DOHH2 (cell line): ENCODE results near the gene CKB.

Source experiments
- H3F3A ChIP-seq: fragments of 200-600 bp; sonication (generic), shearing (Covaris generic); 2 replicates; pipeline ENCODE4 v1.6.0; 2016; ENCODE audit warnings: antibody characterized with exemption, mild to moderate bottlenecking; ENCODE audit not compliant: control insufficient read depth, insufficient read depth
- H3K27ac ChIP-seq: fragments of 200-600 bp; sonication (generic); 2 replicates; pipeline ENCODE4 v1.5.1; 2014; ENCODE audit warnings: low read depth, mild to moderate bottlenecking, low read length, moderate library complexity
- H3K27me3 ChIP-seq: fragments of 200-600 bp; sonication (generic); 2 replicates; pipeline ENCODE4 v1.6.1; 2014; ENCODE audit warnings: mild to moderate bottlenecking, low read length, mixed read lengths; ENCODE audit not compliant: control insufficient read depth
- H3K36me3 ChIP-seq: fragments of 200-600 bp; sonication (generic); 2 replicates; pipeline ENCODE4 v1.6.1; 2014; ENCODE audit warnings: mild to moderate bottlenecking, low read length, moderate library complexity, mixed read lengths; ENCODE audit not compliant: control insufficient read depth
- H3K4me1 ChIP-seq: fragments of 200-600 bp; sonication (generic); 2 replicates; pipeline ENCODE4 v1.6.1; 2014; ENCODE audit warnings: mild to moderate bottlenecking, low read length, mixed read lengths; ENCODE audit not compliant: control insufficient read depth
- H3K4me2 ChIP-seq: fragments of 200-600 bp; sonication (generic); 2 replicates; pipeline ENCODE4 v1.6.0; 2014; ENCODE audit warnings: mild to moderate bottlenecking, low read length, moderate library complexity
- H3K4me3 ChIP-seq: fragments of 200-600 bp; sonication (generic); 2 replicates; pipeline ENCODE4 v1.5.1; 2014; ENCODE audit warnings: mild to moderate bottlenecking, low read length, mixed read lengths
- H3K79me2 ChIP-seq: fragments of 200-600 bp; sonication (generic); 2 replicates; pipeline ENCODE4 v1.6.1; 2014; ENCODE audit warnings: mild to moderate bottlenecking, low read length, mixed read lengths; ENCODE audit not compliant: control insufficient read depth
- H3K9me2 ChIP-seq: fragments of 200-600 bp; sonication (generic); replicated peaks from 2 replicates; pipeline ENCODE4 v1.6.1; 2014; ENCODE audit warnings: mild to moderate bottlenecking, low read length, mixed read lengths; ENCODE audit not compliant: control insufficient read depth
- H3K9me3 ChIP-seq: fragments of 200-600 bp; sonication (generic); 2 replicates; pipeline ENCODE4 v1.6.1; 2014; ENCODE audit warnings: antibody characterized with exemption, low read length, mixed read lengths; ENCODE audit not compliant: control insufficient read depth, insufficient read depth
- H4K20me1 ChIP-seq: fragments of 200-600 bp; sonication (generic); 2 replicates; pipeline ENCODE4 v1.6.0; 2014; ENCODE audit warnings: low read depth, mild to moderate bottlenecking, antibody characterized with exemption, low read length, moderate library complexity; ENCODE audit not compliant: control insufficient read depth, insufficient read depth
- EZH2phosphoT487 ChIP-seq: fragments of 200-600 bp; sonication (generic); IDR thresholded peaks from 2 replicates; pipeline ENCODE4 v1.6.1; 2017; ENCODE audit warnings: borderline replicate concordance, mild to moderate bottlenecking, antibody characterized with exemption, low read length, moderate library complexity, mixed read lengths
- TF ChIP-seq, protein P1 (sequence below): fragments of 200-600 bp; sonication (generic); IDR thresholded peaks from one replicate; pipeline ENCODE4 v1.5.1; 2014; ENCODE audit warnings: antibody characterized with exemption, mild to moderate bottlenecking, low read depth, low read length; ENCODE audit not compliant: poor library complexity, severe bottlenecking

The CKB gene

DNA sequence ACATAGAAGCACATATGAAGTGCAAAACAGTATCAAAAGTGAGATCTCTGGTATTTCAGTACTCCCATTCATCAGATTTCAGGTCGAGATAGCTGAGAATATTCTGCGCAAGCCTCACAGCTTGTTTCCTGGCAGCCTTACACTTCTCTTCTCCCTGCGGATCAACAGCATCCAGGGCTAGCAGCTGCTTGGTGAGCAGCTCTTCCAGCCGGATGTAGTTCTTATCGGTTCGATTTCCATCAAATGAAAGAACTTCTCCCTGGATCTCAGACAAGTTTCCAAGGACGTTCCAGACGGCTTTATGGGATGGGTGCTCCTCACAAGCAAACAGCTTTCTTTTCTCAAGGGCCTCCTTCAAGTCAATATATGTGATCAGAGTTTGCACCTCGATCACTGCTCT lies 37.1 kb upstream of the CKB start:
- no peaks in the 10 kb centered on the region for H3K27me3 ChIP-seq
- no peak overlapping the region for H3K27ac ChIP-seq
- H4K20me1 ChIP-seq, result peaks cover 38% of the 10 kb centered on the region
- no peak overlapping the region for H3K4me2 ChIP-seq
- H3K4me1 ChIP-seq, result peaks cover 29% of the 10 kb centered on the region
- no peak overlapping the region for H3K4me3 ChIP-seq
- H3K9me2 ChIP-seq, result no peaks in the 10 kb centered on the region
- peaks cover 45% of the 10 kb centered on the region for H3K36me3 ChIP-seq
- H3K79me2 ChIP-seq, result peaks cover 91% of the 10 kb centered on the region
- H3K9me3 ChIP-seq, result no peaks in the 10 kb centered on the region
- H3F3A ChIP-seq, result peaks cover 17% of the 10 kb centered on the region
- TF ChIP-seq, protein P1, sequence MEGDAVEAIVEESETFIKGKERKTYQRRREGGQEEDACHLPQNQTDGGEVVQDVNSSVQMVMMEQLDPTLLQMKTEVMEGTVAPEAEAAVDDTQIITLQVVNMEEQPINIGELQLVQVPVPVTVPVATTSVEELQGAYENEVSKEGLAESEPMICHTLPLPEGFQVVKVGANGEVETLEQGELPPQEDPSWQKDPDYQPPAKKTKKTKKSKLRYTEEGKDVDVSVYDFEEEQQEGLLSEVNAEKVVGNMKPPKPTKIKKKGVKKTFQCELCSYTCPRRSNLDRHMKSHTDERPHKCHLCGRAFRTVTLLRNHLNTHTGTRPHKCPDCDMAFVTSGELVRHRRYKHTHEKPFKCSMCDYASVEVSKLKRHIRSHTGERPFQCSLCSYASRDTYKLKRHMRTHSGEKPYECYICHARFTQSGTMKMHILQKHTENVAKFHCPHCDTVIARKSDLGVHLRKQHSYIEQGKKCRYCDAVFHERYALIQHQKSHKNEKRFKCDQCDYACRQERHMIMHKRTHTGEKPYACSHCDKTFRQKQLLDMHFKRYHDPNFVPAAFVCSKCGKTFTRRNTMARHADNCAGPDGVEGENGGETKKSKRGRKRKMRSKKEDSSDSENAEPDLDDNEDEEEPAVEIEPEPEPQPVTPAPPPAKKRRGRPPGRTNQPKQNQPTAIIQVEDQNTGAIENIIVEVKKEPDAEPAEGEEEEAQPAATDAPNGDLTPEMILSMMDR, result no peak
- TF ChIP-seq EZH2phosphoT487, result no peak

DNA sequence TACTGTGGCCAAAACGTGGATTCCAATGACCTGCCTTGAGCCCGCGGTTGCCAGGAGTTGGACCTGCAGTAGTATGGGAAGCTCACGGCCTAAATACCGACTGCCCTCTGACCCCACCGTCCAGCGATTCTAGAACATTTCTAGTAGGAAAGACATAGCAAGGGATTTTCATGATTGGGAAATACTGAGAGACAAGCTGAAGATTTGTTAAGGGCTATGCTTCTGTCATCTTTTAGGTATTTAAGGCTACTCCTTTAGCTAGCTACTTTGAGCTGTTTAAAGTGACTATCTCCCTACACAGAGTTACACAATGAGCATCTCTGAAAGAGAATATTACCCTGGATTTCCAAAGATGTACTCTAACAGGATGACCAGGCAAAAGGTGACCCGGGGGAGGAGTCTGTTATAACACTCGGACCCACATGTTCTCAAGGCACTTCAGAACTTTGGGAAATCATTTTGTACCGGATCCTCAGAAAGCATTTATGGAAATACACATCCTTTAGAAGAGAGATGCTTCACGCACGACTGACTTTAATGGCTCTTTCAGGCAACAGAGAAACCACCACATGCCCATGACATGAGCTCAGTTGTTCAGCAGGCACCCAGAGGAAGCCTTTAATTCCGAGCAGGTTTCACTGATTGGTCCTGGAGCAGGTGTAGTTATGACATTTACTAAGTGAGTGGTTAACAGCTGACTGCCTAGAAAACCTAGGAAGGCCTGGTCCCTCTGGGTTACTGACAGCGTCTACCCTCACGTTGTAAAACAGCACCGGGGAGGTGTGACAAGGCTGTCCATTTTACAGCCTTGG lies 35.6 kb upstream of the CKB start:
- Histone ChIP-seq H3K27me3 (no peaks in the 10 kb centered on the region), H4K20me1 (peaks cover 42% of the 10 kb centered on the region), H3K9me2 (no peaks in the 10 kb centered on the region), H3K36me3 (peaks cover 45% of the 10 kb centered on the region), H3K4me1 (peaks cover 16% of the 10 kb centered on the region), H3F3A (peaks cover 17% of the 10 kb centered on the region), H3K79me2 (peaks cover 76% of the 10 kb centered on the region), H3K4me3 (no peak overlapping the region), H3K9me3 (no peaks in the 10 kb centered on the region), H3K27ac (no peak overlapping the region), H3K4me2 (no peak overlapping the region)
- TF ChIP-seq EZH2phosphoT487, result no peak
- TF ChIP-seq, protein P1, result no peak

DNA sequence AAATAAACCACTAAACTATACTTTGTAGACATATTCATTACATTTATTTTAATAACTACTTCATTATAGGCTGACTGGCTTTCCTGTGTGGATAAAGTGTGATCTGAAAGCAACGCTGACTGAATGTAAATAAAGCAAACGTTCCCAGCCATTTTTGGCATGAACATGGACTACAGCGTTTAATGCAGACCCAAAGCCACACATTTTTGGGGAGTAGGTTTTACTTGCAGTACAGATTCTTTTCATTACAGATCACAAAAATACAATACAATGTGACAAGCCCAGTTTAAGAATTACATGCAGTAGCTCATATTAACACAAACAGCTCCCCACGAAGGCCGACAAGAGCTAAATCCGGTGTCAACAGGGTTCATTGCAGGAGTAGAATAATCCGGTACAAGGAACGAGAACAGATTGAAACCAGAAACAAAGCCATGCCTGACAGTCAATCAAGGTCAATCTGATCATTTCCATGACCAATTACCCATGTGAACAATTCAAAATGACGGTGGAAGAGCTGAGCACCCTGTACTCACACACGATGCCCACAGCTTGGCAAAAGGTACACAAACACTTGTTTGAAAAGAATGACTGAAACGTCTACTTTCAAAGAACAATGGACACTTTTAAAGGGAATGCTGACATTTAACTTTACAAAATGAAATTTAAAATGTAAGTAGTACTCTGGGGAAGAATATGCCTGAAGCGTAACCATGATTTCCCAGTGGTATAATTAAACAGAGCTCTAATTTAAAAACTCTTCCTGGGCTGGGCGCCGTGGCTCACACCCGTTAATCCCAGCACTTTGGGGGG lies 34.5 kb upstream of the CKB start:
- Histone ChIP-seq H3K79me2 (peaks cover 68% of the 10 kb centered on the region), H3K9me2 (no peaks in the 10 kb centered on the region), H3K4me1 (peaks cover 16% of the 10 kb centered on the region), H3K36me3 (peaks cover 43% of the 10 kb centered on the region), H3K9me3 (no peaks in the 10 kb centered on the region), H3F3A (peaks cover 17% of the 10 kb centered on the region), H3K4me3 (no peak overlapping the region), H3K27ac (no peak overlapping the region), H3K4me2 (no peak overlapping the region), H3K27me3 (no peaks in the 10 kb centered on the region), H4K20me1 (peaks cover 42% of the 10 kb centered on the region)
- no peak for TF ChIP-seq EZH2phosphoT487
- TF ChIP-seq, protein P1, result no peak
